ENCODE results near the gene ZNF407. TPM values are rescaled to one million over a fixed set of nuclear protein-coding genes. Genes with fewer than 3 reads are reported as not detected.
"Not testable (repeated sequence)": the region's sequence is repeated elsewhere in the genome, so short reads cannot be mapped to it uniquely, and the experiment has no call there.

Gene ZNF407
- total RNA-seq, 1 donor from 2014 or later = 7.0 TPM

DNA sequence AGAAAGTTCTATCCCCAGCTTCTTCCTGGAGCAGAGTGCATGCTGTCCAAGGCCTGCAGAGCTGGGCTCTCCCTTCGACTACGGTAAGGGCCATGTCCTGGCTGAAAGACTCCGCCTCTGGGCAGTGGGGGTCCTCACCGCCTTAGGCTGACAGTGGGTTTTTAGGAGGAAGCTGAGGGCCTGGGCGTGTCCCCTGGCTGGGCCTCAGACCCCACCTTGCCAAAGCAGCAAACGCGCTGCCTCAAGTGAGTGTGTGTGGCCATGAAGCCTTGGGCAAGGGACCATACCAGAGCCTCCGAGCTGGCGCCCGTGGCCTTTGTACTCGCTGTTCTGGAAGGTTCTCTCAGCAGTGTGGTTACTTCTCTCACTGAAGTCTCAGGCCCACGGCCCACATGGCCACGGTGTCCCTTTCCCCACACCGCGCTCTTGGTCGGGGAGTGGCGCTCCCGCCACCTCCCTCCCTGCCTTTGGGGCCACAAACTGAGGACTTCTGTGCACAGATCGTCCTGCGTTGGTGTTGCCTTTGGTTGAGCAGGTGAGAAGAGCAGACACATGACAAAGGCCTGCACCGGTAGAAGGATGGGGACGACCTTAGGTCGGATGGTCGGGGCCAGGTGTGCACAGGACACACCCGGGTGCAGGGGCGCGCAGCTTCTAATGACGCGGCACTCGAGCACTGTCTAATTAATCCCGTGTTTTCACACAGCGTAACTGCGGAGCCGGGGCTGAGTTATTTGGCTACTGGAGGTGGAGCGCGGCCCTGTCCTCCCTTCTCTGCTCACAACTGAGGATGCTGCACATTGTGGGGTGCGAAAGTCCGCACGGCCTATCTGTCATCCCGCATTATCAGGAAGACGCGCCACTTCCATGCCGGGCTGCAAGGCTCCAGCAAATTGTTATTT, 489.7 kb downstream of the ZNF407 start:
- no peak for DNase-seq (ENCODE audit: low read depth)

DNA sequence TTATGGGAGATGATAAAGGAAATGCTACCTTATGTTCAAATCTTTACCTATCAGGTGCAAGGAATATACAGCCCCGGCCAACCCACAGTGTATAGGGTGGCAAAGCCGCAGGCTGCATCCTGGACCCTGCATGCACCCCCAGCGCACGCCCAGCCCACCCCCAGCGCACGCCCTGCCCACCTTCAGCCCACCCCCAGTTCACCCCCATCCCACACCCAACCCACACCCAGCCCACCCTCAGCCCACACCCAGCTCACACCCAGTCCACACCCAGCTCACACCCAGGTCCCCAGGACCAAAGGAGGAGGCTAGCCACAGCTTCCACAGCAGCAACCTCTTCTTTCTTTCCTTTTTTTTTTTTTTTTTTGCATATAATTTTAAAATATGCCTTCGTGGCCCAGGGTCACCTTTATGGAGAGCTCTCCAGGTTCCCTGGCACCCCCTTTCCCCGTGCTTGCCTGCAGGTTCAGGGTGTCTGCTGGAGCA, 490.4 kb downstream of the ZNF407 start:
- DNase-seq (ENCODE audit: low read depth) = no peak

DNA sequence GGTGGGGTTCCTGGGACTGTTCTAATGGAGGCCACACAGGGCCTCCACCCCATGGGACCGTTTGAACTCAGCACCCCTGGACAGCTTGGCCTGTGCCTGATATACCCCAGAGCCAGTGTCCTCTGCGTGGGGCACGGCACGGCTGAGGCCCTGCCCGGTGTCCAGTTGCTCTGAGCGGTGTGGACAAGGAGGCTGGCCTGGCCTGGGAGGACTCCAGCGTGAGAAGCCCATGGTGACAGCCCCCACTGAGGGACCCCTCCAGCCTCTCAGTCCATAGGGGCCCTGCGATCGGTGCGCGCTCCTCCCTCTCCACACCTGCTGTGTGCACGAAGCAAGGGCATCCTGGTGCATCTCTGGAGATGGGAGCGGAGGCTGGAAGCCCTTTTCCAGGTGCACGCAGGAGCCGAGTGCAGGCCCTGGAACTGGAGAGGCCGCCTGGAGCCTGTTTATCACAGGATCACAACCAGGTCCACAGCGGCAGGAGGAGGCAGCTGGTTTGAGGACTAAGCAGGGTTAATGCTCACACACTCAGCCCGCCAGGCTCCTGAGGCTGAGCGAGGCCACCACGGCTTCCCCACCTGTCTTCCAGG, 491.0 kb downstream of the ZNF407 start:
- no peak for DNase-seq (ENCODE audit: low read depth)

DNA sequence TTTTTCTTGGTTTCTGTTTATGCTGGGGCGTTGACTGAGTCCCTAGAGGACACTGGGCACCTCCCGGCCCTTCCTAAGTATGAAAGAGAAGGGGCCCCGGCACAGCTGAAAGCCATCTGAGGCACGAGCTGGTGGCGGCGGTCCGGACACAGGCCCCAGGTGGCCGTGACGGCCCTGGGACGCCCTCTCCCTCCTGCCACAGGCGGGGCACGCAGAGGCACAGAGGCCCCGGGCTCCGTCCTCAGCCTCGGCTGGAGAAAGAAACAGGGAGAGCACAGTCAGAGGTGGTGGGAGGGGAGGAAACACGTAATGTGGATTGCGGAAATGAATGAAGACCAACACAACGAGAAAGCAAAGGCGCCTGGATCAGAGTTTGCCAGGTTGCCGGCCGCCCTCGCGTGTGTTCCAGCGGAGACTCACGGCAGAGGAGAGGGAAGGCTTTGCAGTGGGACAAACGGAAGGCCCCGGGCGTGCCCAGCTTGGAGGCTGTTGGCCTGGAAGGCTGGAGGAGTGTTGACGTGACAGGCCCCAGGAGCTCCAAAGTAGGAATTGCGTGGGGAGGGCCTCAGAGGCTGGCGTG, 492.2 kb downstream of the ZNF407 start:
- no peak for DNase-seq (ENCODE audit: low read depth)

DNA sequence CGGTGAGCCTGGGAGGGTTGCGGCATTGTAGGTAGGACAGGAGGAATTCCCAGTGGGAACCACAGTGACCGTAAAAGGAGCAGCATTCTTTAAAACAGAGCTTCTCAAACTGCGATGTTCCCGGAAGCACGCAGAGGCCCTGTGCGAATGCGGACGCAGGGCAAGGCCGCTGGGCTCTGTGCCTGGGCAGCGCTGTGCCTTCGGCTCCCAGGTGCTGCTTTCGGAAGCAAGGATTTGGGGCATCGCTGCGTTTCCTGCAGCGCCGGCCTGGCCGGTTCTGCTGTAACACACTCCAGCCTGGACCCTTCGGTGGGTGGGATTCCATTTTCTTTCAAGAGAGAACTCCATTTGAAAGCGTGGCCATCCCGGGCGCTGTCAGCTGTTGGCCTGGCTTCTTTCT, 492.7 kb downstream of the ZNF407 start:
- no peak for DNase-seq (ENCODE audit: low read depth)

DNA sequence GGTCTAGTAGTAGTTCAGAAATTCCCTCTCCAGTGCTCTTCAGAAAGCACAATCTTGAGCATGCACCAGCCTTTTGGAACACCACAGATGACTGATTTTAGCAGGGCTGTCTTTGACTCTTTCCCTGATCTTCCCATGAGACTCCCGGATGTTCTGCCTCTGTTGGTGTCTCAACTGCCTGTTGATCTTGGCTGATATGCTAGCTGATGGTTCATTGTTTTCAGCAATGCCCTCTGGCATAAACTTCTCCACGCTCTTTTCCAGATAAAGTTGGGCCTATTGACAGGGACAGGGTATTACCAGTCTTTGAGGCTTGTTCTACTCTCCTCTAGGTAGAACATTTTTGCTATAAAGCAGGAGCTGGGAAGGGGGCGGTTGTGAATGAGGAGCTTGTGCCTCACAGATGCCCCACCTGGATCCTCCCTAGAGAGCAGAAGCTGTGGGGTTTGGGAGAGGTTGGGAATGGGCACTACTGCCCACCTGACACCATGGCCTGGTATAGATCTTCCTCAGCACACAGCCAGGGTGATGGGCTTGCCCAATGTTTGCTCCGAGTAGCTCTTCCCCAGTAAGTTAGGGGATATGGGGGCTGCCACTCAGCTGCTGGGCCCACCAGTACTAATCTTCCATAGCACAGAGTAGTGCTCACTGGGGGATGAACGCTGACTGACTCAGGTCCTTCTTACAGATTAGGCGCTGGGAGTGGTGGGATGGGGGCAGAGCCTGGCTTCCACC, 500.0 kb downstream of the ZNF407 start:
- no peak for DNase-seq (ENCODE audit: low read depth)

DNA sequence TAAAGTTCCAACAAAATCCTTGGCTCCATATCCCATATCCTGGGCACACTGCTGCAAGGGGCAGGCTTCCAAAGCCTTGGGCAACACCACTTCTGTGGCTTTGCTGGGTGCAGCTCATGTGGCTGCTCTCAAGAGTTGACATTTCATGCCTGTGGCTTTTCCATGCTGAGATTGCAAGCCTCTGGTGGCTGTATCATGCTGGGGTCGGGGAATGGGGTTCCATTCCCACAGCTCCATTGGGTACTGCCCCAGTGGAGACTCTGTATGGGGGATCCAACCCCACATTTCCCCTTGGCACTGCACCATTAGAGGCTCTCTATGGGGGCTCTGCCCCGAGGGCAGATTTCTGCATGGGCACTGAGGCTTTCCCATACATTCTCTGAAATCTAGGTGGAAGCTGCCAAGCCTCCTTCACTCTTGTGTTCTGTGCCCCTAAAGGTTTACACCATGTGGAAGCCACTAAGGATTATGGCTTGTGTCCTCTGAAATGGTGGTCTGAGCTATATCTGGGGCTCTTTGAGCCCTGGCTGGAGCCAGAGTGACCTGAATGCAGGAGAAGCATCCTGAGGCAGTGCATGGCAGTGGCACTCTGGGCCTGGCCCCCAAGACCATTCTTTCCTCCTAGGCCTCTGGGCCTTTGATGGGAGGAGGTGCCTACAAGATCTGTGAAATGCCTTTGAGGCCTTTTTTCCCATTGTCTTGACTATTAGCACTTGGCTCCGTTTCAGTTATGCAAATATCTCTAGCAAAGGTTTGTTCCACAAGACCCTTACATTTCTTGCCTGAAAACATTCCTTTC, 503.4 kb downstream of the ZNF407 start:
- DNase-seq (ENCODE audit: low read depth) = peak; percentile 31

DNA sequence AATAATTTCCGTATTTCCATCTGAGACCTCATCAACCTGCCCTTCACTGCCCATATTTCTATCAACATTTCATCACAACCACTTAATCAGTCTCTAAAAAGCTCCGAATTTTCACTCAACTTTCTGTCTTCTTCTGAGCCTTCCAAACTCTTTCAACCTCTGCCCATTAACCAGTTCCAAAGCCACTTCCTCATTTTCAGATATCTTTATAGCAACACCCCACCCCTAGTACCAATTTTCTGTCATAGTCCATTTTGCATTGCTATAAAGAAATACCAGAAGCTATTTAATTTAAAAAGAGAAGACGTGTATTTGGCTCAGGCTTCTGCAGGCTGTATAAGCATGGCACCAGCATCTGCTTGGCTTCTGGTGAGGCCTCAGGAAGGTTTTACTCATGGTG, 504.2 kb downstream of the ZNF407 start:
- DNase-seq (ENCODE audit: low read depth) = no peak

DNA sequence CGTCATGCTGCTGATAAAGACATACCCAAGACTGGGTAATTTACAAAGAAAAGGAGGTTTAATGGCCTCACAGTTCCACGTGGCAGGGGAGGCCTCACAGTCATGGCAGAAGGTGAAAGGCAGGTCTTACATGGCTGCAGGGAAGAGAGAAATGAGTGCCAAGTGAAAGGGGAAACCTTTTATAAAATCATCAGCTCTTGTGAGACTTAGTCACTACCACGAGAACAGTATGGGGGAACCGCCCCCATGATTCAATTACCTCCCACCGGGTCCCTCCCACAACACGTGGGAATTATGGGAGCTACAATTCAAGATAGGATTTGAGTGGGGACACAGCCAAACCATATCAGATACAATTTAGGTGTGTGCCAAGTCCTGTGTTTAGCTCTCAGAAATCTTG, 506.4 kb downstream of the ZNF407 start:
- DNase-seq (ENCODE audit: low read depth) = not testable (repeated sequence)

DNA sequence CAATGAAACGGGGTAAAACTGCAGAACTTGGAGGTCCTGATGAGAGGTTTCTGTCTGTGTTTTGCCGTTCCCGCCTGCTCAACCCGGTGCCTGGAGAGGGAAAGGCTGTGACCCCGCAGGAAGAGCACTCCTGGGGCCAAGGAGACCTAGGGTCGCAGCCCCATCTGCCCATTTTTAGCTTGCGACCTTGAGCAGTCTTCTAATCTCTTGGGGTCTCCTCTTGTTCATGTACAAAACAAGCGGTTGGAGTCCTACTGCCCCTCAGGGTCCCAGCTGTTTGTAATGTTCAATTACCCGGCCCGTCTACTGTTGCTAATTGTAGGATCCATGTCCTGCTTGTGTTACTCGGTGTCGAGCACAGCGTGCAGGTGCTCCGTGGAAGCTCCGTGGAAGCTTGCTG, 506.8 kb downstream of the ZNF407 start:
- DNase-seq (ENCODE audit: low read depth) = no peak

DNA sequence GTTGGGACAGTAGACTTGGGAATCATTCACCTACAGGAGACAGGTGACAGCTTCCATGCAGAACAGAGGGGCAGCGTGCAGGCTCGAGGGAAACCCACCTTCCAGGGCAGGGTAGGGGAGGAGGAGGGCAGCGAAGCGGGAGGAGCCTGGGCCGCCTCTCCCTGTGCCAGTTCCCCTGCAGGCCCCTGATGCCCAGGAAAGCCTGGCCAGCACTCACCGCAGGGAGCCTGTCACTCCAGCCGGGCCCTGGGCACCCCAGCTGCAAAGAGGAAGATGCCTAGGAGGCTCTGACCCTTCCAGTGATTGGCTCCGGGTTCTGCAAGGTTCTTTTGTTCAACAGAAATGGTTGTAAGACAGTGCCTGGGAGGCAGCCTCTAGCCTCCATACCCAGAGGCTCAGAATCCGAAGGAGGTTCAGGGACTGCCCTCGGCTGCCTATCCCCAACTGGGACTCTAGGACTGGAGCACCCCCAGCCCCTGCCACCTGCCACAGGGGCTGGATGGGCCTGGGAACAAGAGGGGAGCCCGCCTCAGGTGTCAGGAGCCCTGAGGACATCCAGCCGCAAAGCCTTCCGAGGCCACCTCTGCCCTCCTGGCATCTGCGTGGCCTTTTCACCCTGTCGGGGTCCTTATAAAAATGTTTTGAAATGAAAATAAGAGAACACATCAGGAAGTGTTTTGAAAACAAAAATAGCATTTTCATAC, 508.0 kb downstream of the ZNF407 start:
- DNase-seq (ENCODE audit: low read depth) = no peak

DNA sequence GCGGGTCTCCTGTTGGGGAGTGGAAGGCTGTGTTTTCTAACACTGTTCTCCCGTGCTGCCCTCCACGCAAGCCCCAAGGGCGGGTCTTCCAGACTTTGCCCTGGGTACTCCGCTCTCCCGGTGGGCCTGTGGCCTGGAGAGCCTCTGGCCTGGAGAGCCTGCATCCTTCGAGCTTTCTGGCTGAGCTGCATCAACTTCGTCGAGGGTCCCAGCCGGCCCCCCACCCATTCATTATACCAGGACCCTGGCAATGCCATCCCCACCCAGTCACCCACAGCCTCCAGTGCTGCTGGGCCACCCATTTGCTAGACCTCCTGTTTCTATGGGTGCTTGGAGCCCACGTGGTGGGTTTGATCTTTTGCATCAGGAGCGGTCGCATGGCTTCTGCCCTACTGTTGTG, 509.1 kb downstream of the ZNF407 start:
- no peak for DNase-seq (ENCODE audit: low read depth)

DNA sequence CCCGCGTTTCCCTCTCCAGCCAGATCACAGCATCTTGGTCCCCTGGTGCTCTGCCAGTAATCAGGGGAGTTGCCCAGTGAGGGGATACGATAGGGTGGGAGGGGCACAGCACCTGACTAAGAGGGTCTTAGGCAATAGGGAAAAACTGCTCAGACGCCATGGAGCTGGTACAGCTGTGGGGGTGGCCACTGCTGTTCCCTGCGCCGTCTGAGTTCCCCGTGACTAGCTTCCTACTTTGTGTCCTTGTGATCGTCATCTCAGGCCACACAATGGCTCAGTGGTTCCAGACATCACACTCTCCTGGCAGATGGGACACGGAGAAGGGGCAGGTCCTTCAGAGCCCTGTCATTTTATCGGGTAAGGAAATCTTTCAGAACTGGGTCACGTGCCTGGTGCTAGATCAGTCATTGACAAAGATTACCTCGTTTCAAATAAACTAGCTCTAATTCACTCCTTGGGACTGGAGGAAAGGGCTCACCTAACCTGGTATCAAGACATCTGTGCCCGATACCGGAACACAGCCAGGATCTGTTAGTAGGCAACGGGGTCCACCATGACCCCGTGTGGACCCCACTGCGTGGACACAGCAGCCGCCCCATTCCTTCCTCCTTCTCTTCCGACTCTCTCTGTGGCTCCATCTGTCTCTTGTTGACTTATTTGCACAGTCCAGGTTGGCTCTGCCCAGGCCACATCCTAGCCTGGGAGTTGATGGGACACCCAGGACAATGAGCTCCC, 509.7 kb downstream of the ZNF407 start:
- no peak for DNase-seq (ENCODE audit: low read depth)

DNA sequence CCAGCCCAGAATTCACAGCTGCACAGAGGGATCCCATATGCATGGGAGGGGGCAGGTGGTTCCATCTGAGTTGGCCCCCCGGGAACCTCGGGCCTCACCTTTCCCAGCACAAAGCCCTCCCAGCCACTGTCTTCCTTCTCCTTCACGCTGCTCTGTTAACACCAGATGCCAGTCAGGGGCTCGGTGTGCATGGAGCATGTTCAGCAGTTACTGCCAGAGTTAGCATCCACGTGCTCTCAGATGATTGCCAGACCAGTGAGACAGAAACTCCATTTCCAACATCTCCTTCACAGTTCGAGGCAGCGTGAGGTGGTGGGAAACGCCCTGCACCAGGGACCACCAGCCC, 510.2 kb downstream of the ZNF407 start:
- no peak for DNase-seq (ENCODE audit: low read depth)

DNA sequence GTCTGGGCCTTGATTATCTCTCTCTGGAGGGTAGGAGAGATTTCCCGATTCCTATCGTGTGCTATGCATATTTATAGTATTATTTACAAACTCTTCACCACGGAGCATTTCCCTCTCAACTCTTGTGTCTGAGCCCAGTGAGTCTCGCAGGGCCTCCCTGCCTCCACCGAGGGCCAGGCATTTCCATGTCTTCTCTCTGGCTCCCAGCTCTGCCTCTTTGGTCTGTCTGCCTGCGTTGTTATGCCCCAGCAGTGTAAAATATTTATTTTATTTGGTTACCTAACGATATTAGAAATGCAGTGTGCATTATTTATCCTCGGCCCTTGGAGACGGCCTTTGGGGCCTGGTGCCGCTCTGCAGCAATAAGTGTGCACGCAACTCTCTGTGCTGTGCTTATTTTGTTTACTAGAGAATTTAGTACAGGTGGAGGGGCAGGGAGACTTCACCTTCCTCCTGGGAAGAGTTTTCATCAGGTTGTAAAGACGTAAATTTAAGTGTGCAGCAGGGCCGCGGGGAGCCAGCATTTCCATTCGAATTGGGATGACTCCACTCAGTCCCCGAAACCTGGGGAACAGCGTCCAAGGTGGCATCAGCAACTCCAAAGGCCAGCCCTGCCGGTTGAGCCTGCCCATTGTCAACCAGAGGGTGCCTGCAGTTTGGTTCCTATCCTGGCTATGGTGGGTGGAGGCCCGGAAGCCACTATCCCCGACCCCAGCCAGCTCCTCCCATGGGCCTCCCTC, 511.1 kb downstream of the ZNF407 start:
- no peak for DNase-seq (ENCODE audit: low read depth)

DNA sequence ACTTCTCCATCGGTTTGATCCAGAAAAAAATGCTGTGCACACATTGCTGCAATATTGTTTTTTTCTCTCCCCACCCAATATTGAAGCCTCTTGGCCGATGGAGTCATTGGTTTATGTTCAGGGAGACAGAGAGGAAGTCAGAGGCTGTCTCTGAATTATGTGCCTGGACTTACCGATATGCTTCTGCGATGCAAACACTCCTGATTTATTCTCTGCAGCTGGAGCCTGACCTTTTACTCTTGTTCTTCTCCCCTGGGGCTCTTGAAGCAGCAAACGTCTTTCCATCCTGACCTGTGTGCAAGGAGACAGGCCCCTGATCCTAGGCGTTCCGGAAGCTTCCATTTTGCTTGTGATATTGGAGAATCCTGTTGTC, 511.6 kb downstream of the ZNF407 start:
- no peak for DNase-seq (ENCODE audit: low read depth)

DNA sequence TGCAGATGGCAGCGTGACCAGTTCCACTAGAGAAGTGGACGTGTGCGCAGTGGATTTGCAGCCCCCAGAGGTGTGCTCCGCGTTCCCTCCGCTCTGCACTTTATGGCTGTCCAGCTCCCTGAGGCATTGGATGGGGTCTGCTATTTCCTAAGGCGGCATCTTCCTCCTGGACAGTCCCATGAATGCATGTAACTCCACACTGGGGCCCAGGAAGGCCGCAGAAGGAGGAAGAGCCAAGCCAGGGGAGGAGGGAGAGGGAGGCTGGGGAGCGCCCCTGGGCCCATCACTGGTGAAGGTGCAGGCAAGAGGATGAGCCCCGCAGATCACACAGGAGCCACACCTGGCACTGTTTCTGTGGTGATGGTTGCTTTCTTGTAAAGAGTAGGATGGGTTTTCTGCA, 512.1 kb downstream of the ZNF407 start:
- DNase-seq (ENCODE audit: low read depth) = no peak

DNA sequence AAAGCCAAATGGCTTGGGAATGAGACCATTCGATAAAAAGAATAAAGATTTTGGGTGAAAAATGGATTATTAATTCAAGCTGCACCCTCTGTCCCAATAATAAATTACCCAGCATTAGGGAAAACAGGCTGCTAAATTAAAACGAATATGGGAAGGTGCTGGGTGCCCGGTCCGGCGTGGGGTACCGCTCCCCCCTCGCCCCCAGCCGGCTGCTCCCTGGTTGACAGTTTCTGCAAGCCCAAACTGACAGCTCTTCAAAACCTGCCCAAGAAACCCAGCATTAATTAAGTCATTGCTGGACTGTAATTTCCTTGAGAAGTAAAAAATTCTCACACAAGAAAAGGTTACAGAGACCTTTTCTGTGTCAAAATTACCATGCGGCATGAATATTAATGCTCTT, 512.6 kb downstream of the ZNF407 start:
- DNase-seq (ENCODE audit: low read depth) = no peak

DNA sequence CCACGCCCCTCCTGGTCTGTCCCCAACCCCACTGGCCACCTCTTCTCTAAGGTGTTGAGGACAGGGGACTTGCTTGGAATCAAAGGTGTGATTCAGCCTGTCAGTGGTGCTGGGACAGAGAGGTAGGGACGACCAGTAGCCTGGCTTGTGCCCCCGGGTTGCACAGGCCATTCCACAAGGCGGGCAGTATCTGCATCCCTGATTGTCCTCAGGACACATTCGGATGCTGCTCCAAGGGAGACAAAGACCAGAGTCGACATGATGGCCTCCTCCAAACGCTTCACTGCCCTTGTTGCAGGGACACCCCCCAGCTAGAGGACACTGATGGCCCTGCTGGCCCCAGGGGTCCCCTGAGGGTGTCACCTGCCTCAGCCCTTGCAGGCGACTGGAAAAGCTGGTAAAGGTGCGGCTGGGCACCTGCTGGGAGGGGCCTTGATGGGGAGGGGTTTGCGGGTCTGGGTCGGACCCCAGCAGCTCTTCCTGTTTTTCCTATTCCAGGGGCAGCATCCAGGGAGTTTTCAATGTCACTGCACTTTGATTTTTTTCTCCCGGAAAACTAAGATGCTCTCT, 513.3 kb downstream of the ZNF407 start:
- DNase-seq (ENCODE audit: low read depth) = no peak

Measured in myocyte (in vitro differentiated cells).